T-helper 9 cell (primary cell): ENCODE results near the gene ZNF254.
"Not testable (repeated sequence)": the region's sequence is repeated elsewhere in the genome, so short reads cannot be mapped to it uniquely, and the experiment has no call there.

Source experiments
- DNase-seq: peaks from one replicate; pipeline ENCODE4 v3.0.0-alpha.2; 2020
- total RNA-seq, 2 donors: gene quantifications; one replicate each; lab custom pipeline; 2026; lab: John Stamatoyannopoulos, UW

The ZNF254 gene
- total RNA-seq: 16.7 to 26.5 reads per million in 2 donors

DNA sequence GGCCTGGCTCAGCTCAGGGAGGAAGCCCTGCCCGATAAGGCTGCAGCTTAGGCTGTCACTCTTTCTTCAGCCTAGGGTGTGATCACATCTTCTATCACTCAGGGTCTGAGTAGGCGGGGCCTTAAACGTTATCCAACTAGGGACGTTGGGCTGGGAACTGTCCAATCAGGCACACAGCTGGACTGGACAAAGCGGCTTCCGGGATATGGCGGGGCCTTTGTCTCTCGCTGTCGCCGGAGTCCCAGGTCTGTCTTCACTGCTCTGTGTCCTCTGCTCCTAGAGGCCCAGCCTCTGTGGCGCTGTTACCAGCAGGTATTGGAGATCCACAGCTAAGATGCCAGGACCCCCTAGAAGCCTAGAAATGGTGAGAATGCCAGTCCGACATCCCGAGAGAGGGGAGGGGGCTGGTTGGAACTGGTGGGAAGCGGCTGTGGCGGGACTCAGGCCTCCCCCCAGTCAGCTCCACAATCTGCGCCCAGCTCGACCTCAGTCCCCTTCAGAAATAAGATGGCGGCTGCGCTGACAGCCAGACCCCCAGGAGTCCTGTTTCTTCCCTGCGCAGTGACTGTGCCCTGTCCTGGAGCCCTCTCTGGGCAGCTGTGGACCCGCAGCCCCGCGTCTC lies at the start of gene ZNF254:
Gene ZNF254, plus strand, starts transcription at position 214 of the 622 bp plus-strand sequence. Its CDS starts 121 bp downstream, at position 335.
- DNase-seq: peak; percentile 50

DNA sequence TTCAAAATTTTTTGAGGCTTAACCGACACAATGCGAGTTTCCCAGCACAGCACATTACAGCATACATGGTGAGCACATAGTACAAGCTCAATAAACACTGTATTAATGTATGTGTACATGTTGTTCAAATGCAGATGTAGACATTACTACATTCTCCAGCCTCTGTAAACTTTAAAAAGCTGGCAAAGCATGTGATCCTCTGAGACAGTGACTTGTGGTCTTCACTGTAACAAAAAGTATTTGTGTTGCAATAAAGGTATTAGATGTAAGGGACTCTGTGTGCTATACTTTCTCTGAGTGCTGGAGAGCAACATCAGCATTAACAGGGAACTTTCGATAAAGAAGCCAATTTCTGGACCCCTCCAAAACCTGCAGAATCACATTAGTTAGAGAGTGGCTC lies 46.4 kb upstream of the ZNF254 start:
- DNase-seq: no peak

DNA sequence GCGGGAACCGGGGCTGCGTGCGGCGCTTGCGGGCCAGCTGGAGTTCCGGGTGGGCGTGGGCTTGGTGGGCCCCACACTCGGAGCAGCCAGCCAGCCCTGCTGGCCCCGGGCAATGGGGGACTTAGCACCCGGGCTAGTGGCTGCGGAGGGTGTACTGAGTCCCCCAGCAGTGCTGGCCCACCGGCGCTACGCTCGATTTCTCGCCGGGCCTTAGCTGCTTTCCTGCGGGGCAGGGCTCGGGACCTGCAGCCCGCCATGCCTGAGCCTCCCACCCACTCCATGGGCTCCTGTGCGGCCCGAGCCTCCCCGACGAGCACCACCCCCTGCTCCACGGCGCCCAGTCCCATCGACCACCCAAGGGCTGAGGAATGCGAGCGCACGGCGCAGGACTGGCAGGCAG lies 45.7 kb upstream of the ZNF254 start:
- not testable (repeated sequence) for DNase-seq

- no peak for DNase-seq
Measured at GRCh38 chr19:24046550-24046949, 40.4 kb upstream of the ZNF254 start.

DNA sequence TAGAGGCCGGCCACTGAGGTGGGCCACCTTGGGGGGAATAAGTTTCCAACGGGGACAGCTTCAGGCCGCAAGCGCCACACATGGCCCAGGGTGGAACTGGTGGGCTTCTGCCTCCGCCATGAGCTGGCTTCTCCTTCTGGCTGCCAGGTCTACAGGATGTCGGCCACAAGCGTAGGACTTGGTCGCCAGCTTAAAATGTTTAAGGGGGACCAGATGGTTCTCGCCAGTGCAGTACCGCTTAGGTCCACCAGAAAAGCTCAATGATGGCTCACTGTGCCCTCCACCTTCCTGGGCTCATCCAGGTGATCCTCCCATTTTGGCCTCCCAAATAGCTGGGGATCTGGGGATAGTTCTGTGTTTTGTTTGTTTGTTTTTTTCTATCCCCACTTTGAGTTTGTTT lies 38.7 kb upstream of the ZNF254 start:
- no peak for DNase-seq

GRCh38 chr19:24049537-24049936 lies 37.5 kb upstream of the ZNF254 start:
- DNase-seq: no peak

- no peak for DNase-seq
Measured at GRCh38 chr19:24051516-24051915, 35.5 kb upstream of the ZNF254 start.

GRCh38 chr19:24052811-24053210 lies 34.2 kb upstream of the ZNF254 start:
- DNase-seq: no peak

DNA sequence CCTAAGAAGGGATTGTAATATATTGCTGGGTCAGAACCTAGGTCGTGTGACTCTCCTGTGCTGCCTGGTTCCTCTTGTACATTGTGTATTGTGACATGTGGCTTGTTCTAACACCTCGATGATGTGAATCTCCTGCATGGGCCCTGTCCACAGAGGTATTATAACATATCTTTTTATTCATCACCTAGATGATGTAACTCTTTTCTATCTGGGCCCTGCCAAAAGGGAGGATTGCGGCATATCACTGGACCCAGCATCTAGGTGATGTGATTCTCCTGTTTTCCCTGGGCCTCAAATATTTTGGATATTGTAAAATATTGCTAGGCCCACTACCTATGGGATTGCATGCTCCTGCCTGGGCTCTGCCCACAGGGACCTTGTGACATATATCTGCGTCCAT lies 33.4 kb upstream of the ZNF254 start:
- DNase-seq: no peak

DNA sequence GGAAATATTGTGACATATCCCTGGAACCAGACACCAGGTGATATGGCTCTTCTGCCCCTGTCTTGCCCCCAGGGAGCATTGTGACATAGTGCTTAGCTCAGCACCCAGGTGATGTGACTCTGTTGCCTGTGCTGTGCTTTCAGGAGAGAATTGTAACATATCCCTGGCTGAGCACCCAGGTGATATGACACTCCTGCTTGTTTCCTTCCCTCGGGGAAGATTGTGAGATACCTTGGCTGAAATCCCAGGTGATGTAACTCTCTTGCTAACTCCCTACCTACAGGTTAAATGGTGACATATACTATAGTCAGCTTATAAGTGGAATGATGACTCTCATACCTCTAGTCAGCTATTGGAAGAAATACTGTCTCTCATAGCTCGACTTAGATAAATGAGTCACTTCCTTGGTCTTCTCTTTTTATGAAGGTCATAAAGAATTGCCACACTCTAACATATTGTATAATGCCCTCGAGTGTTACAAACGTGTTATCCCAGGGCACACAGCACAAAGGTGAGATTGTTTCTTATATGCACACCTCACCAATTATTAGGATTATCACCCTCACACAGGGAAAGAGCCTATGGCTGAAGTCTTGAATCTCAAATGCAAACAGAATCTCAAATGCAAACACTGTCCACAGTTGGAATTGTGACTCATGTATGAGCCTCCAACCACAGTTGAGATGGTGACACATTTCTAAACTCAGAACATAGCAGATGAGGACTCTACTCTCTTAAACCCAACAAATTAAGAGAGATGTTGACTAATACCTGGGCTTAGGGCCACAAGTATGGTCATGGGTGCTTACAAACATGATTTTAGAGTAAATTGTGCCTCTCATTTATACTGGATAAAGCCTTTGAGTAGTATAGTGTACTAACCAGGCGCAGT lies 32.7 kb upstream of the ZNF254 start:
- DNase-seq: no peak

- no peak for DNase-seq
Measured at GRCh38 chr19:24055548-24055947, 31.4 kb upstream of the ZNF254 start.

DNA sequence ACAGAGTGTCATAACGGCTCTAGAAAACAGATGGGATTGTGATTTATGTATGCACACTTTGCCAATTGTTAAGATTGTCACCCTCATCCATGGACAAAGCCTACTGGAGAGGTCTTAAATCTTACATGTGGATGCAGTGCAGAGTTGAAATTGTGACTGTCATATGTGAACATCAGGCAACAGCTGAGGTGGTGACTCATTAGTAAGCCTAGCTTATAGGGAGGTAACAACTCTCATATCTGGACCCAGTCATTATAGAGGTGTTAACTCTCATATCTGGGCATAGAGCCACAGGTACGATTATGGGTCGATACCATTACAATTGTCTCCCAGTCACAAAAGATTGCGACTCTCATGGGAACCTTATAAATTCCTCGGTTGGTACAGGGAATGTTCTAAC lies 29.8 kb upstream of the ZNF254 start:
- no peak for DNase-seq

GRCh38 chr19:24059563-24060295 lies 27.3 kb upstream of the ZNF254 start:
- DNase-seq: no peak

DNA sequence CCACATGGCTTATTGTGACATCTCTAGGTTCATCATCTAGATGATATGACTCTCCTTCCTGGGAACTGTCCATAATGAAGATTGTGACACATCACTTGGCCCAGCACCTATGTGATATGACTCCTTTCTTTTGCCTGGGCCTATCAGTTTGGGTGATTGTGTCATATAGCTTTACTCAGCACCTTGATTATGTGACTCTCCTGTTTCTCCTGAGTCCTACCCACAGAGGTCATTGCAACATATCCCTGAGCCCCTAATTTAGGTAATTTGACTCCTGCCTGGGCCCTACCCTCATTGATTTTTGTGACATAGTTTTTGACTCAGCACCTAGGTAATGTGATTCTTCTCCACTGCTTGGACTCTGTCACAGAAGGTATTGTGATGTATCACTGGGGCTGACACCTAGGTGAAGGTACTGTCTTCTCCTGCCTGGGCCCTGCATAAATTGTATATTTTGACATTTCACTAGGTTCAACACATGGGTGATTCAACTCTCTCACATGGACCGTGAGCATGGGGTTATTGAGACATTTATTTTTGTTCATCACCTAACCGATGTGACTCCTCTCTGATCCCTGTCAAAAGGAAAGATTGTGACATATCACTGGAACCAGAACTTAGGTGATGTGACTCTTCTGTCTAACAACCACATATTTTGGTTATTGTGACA lies 26.2 kb upstream of the ZNF254 start:
- DNase-seq: no peak

- DNase-seq: no peak
Measured at GRCh38 chr19:24062190-24062589, 24.8 kb upstream of the ZNF254 start.

DNA sequence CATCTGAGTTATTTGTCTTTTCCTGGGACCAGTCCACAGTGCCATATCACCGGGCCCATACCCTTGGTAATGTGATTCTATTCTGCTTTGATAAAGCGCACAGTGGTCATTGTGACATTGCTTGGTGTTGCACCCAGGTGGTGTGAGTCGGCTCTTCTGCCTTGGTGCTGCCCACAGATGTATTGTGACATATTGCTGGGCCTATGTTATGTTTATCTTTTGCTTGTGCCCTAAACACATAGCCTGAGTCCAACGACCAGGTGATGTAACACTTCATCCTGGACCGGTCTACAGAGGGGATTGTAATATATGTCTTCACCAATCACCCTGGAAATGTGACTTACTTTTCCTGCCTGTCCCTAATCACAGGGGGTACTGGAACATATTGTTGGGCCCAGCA lies 23.7 kb upstream of the ZNF254 start:
- DNase-seq: no peak

- DNase-seq: no peak
Measured at GRCh38 chr19:24064175-24064574, 22.8 kb upstream of the ZNF254 start.

GRCh38 chr19:24065243-24065642 lies 21.7 kb upstream of the ZNF254 start:
- DNase-seq: no peak

GRCh38 chr19:24065865-24066604 lies 21.0 kb upstream of the ZNF254 start:
- DNase-seq: no peak

DNA sequence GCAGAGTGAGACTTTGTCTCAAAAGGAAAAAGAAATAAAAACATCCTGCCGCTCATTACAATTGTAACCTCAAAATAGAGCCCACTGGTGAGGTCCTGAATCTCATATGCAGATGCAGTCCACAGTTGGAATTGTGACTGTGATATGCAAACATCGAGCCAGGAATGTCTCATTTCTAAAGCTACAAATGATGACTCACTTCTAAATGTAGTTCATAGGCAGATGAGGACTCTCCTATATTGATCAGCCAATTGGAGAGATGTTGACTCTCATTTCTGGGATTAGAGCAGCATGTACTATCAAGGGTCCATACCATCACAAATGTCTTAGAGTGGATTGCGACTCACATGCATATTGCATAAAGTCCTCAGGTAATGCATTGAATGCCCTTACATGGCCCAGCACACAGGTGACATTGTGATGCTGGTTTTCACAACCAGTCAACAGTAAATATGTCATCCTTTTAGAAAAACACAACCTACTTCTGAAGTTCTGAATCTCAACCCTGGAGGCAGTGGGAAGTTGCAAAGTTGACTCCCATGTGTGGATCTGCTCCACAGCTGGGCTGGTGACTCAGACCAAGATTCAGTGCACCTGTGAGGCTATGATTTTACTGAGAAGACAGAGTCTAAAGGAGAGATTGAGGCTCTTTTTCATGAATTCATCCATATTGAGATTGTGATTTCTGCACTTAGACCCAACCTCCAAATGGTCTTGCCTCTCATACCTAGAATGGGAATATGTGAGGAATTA lies 16.9 kb upstream of the ZNF254 start:
- no peak for DNase-seq

DNA sequence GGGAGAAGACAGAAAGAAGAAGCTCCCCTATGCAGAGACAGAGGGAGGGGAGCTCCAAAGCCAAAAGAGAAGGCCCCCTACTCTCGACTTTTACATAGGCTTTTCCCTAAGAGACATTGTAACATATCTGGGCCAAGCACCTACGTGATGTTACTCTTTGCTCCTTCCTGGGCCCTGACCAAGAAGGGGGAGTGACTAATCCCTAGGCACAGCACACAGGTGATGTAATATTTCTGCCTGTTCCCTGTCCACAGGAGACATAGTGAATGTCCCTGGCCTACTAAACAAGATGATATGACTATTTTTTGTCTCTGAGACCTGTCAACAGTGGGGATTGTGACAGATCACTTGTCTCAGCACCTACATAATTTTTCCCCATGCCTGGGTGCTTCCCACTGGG lies 15.9 kb upstream of the ZNF254 start:
- DNase-seq: no peak
